Ascending aorta (tissue), 2 donors: ENCODE data around the gene MYO1E. TPM values are rescaled to one million over a fixed set of nuclear protein-coding genes. Genes with fewer than 3 reads are reported as not detected.
"Not testable (repeated sequence)": the region's sequence is repeated elsewhere in the genome, so short reads cannot be mapped to it uniquely, and the experiment has no call there.

Experiments used
- DNase-seq, 2 donors: peaks; one replicate each; pipeline ENCODE4 v3.0.0-alpha.2; 2019; ENCODE audit warnings: low spot score in 2 of 2
- H3K27ac ChIP-seq, 2 donors: fragments of 200-600 bp; sonication (generic); one replicate each; pipeline ENCODE4 v1.5.1; 2016 to 2017; ENCODE audit warnings: mild to moderate bottlenecking in 1 of 2
- H3K27me3 ChIP-seq: fragments of 200-600 bp; sonication (generic); one replicate; pipeline ENCODE4 v1.5.1; 2017
- H3K36me3 ChIP-seq, 2 donors: fragments of 200-600 bp; sonication (generic); one replicate each; pipeline ENCODE4 v1.5.1; 2016
- H3K4me1 ChIP-seq, 2 donors: fragments of 200-600 bp; sonication (generic); one replicate each; pipeline ENCODE4 v1.5.1; 2016 to 2017; ENCODE audit warnings: mild to moderate bottlenecking in 1 of 2
- H3K4me3 ChIP-seq, 2 donors: fragments of 200-600 bp; sonication (generic); one replicate each; pipeline ENCODE4 v1.5.1; 2016 to 2017; ENCODE audit warnings: mild to moderate bottlenecking in 1 of 2
- H3K9me3 ChIP-seq, 2 donors: fragments of 200-600 bp; sonication (generic); one replicate each; pipeline ENCODE4 v1.5.1; 2016
- intact Hi-C: fragments of 100-400 bp; cut with DNase I; formaldehyde crosslinking; loops from one replicate; pipeline ENCODE4 v1.15.1; 2023
- total RNA-seq: library from RNA; depleted of rRNA; stranded (reverse); fragments of >200 nt; gene quantifications from one replicate; pipeline ENCODE4 v1.1.0, GENCODE V29; 2016
- TF ChIP-seq, protein P1 (sequence below), 3 experiments: fragments of 200-600 bp in 2 of 3; fragments of 450-650 bp in 1 of 3; sonication (generic) in 2 of 3; IDR thresholded peaks; one replicate each; pipeline ENCODE4 v1.5.1; 2016 to 2019; ENCODE audit warnings: antibody characterized with exemption in 3 of 3, mild to moderate bottlenecking in 1 of 3, moderate library complexity in 1 of 3

Gene MYO1E
- total RNA-seq, 1 donor from 2014 or later: 48.0 TPM

DNA sequence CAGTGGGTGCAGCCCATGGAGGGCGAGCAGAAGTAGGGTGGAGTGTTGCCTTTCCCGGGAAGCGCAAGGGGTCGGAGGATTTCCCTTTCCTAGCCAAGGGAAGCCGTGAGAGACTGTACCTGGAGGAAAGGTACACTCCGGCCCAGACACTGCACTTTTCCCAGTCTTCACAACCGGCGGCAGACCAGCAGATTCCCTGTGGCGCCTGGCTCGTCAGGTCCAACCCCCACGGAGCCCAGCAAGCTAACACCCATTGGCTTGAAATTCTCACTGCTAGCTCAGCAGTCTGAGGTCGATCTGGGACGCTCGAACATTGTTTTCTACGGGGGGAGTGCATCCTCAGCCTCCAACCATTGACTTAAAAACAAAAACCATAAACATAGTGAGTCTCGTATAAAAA, 241.2 kb downstream of the MYO1E start:
- H3K4me3 ChIP-seq: no peak overlapping the region
- H3K4me1 ChIP-seq: no peaks in the 10 kb centered on the region
- no peak for DNase-seq
- intact Hi-C loops: no loop called here
- peaks cover 26 to 33% of the 10 kb centered on the region in 2 donors for H3K36me3 ChIP-seq
- no peaks in the 10 kb centered on the region for H3K27me3 ChIP-seq
- TF ChIP-seq, protein P1, sequence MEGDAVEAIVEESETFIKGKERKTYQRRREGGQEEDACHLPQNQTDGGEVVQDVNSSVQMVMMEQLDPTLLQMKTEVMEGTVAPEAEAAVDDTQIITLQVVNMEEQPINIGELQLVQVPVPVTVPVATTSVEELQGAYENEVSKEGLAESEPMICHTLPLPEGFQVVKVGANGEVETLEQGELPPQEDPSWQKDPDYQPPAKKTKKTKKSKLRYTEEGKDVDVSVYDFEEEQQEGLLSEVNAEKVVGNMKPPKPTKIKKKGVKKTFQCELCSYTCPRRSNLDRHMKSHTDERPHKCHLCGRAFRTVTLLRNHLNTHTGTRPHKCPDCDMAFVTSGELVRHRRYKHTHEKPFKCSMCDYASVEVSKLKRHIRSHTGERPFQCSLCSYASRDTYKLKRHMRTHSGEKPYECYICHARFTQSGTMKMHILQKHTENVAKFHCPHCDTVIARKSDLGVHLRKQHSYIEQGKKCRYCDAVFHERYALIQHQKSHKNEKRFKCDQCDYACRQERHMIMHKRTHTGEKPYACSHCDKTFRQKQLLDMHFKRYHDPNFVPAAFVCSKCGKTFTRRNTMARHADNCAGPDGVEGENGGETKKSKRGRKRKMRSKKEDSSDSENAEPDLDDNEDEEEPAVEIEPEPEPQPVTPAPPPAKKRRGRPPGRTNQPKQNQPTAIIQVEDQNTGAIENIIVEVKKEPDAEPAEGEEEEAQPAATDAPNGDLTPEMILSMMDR (IDR thresholded peaks at IDR 0.05): no peak
- H3K9me3 ChIP-seq: peaks cover 0 to 40% of the 10 kb centered on the region in 2 donors
- no peak overlapping the region for H3K27ac ChIP-seq

DNA sequence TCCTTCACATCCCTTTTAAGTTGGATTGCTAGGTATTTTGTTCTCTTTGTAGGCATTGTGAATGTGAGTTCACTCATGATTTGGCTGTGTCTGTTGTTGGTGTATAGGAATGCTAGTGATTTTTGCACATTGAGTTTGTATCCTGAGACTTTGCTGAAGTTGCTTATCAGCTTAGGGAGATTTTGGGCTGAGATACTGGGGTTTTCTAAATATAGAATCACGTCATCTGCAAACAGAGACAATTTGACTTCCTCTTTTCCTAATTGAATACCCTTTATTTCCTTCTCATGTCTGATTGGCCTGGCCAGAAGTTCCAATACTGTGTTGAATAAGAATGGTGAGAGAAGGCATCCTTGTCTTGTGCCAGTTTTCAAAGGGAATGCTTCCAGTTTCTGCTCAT, 245.4 kb downstream of the MYO1E start:
- H3K4me1 ChIP-seq, H3K27ac ChIP-seq, H3K36me3 ChIP-seq, DNase-seq, H3K4me3 ChIP-seq, H3K27me3 ChIP-seq, intact Hi-C loops: not testable (repeated sequence)
- H3K9me3 ChIP-seq: peaks cover 0 to 49% of the 10 kb centered on the region in 2 donors

DNA sequence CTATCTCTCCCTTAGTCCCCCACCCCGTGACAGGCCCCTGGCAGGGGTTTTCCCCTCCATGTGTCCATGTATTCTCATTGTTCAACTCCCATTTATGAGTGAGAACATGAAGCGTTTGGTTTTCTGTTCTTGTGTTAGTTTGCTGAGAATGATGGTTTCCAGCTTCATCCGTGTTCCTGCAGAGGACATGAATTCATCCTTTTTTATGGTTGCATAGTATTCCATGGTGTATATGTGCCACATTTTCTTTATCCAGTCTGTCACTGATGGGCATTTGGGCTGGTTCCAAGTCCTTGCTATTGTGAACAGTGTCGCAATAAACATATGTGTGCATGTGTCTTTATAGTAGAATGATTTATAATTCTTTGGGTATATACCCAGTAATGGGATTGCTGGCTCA, 247.0 kb downstream of the MYO1E start:
- intact Hi-C loops, H3K27ac ChIP-seq, H3K4me1 ChIP-seq, H3K36me3 ChIP-seq, H3K27me3 ChIP-seq, DNase-seq, H3K4me3 ChIP-seq: not testable (repeated sequence)
- peaks cover 0 to 45% of the 10 kb centered on the region in 2 donors for H3K9me3 ChIP-seq

DNA sequence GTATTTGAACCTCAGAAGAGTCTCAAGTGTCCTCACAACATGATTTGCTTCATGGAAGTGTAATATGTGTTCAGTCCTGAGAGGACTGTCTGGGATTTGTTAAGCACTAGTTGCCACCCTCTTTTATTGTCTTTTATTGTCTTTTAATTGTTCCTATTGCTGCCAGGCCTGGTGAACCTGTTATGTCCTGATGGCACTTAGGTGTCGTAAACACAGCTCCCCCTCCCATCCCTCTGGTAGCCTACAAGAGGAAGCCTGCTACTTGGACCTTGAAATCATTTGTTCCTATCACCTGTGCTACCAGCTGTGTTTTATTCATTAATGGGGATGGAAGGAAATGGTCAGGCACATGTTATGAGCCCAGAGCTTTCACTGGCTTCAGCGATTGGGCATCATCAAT, 248.4 kb downstream of the MYO1E start:
- H3K36me3 ChIP-seq: no peaks in the 10 kb centered on the region
- TF ChIP-seq, protein P1 (IDR thresholded peaks at IDR 0.05): no peak
- no peak for DNase-seq
- H3K27me3 ChIP-seq: no peaks in the 10 kb centered on the region
- intact Hi-C loops: no loop called here
- peaks cover 0 to 34% of the 10 kb centered on the region in 2 donors for H3K9me3 ChIP-seq
- no peak overlapping the region for H3K27ac ChIP-seq
- no peak overlapping the region for H3K4me3 ChIP-seq
- no peaks in the 10 kb centered on the region for H3K4me1 ChIP-seq

DNA sequence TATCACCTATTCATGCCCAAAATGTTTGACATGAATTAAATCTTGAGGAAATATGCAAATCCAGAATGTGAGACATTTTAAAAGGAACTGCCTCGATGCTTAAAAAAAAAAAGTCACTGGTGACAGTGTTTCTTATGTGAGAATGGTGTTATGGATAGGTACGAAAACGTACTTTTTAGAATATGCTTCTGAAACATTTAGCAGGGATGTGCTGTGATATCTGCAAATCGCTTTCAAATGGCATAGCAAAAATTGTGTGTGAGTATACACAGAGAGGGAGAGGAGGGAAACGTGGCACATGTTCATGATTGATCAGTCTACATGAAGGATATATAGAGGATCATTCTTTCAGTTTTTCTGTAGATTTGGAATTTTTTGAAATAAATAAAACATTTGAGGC, 251.7 kb downstream of the MYO1E start:
- H3K36me3 ChIP-seq: no peaks in the 10 kb centered on the region
- H3K4me3 ChIP-seq: no peak overlapping the region
- TF ChIP-seq, protein P1 (IDR thresholded peaks at IDR 0.05): no peak
- no peak overlapping the region for H3K27ac ChIP-seq
- no peaks in the 10 kb centered on the region for H3K27me3 ChIP-seq
- no peak for DNase-seq
- no peaks in the 10 kb centered on the region for H3K4me1 ChIP-seq
- H3K9me3 ChIP-seq: peaks cover 0 to 8% of the 10 kb centered on the region in 2 donors
- intact Hi-C loops: no loop called here

DNA sequence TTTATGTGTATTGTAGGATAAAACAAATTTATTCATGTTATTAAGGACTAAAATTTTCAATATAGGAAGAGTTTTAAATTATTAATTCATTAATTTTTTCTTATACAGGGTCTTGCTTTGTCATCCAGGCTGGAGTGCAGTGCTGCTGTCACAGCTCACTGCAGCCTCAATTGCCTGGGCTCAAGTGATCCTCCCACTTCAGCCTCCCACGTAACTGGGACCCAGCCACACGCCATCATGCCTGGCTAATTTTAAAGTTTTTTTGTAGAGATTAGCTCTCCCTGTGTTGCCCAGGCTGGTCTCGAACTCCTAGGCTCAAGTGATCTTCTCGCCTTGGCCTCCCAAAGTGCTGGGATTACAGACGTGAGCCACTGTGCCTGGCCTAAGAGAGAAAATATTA, 253.0 kb downstream of the MYO1E start:
- H3K4me1 ChIP-seq: no peaks in the 10 kb centered on the region
- TF ChIP-seq, protein P1 (IDR thresholded peaks at IDR 0.05): no peak
- no peak overlapping the region for H3K27ac ChIP-seq
- DNase-seq: no peak
- H3K27me3 ChIP-seq: no peaks in the 10 kb centered on the region
- no peaks in the 10 kb centered on the region for H3K36me3 ChIP-seq
- no peaks in the 10 kb centered on the region for H3K9me3 ChIP-seq
- intact Hi-C loops: no loop called here
- no peak overlapping the region for H3K4me3 ChIP-seq

DNA sequence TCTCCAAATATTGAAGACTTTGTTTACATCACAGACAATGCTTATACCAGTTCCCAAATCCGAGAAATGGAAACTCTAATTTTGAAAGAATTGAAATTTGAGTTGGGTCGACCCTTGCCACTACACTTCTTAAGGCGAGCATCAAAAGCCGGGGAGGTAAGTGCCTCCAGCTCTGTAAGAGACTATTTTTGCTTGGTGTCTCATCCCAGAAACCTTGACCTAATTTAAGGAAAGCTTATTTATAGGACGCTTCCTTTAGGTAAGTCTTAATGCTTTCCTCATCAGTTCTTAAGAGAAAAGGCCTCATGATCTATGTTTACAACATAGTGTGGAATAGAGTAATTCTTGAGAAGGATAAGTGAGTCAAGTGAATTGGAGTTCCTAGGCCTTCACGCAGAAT, 255.9 kb downstream of the MYO1E start:
- Histone ChIP-seq H3K4me1 (no peaks in the 10 kb centered on the region), H3K36me3 (no peaks in the 10 kb centered on the region), H3K4me3 (no peak overlapping the region), H3K9me3 (no peaks in the 10 kb centered on the region), H3K27me3 (no peaks in the 10 kb centered on the region), H3K27ac (no peak overlapping the region)
- intact Hi-C loops: no loop called here
- DNase-seq: no peak
- TF ChIP-seq, protein P1 (IDR thresholded peaks at IDR 0.05): no peak
